HG03558 (cell line): Measurements from ENCODE around the gene SSC4D.
"Not testable (repeated sequence)": the region's sequence is repeated elsewhere in the genome, so short reads cannot be mapped to it uniquely, and the experiment has no call there.

Experiments used
- ATAC-seq: cut with Tn5 transposase; IDR thresholded peaks from one replicate; pipeline ENCODE4 v1.9.1; 2021; ENCODE audit warnings: moderate number of reproducible peaks; ENCODE audit not compliant: unreplicated experiment; ENCODE audit errors: extremely low read depth

SSC4D gene

DNA sequence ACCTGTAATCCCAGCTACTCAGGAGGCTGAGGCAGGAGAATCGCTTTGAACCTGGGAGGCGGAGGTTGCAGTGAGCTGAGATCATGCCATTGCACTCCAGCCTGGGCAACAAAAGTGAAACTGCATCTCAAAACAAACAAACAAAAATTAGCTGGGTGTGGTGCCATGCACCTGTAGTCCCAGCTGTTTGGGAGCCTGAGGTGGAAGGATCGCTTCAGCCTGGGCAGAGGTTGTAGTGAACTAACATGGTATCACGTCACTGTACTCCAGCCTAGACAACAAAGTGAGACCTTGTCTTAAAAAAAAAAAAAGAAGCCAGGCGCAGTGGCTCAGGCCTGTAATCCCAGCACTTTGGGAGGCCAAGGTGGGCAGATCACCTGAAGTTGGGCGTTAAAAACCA, 21.7 kb downstream of the SSC4D start:
- not testable (repeated sequence) for ATAC-seq

DNA sequence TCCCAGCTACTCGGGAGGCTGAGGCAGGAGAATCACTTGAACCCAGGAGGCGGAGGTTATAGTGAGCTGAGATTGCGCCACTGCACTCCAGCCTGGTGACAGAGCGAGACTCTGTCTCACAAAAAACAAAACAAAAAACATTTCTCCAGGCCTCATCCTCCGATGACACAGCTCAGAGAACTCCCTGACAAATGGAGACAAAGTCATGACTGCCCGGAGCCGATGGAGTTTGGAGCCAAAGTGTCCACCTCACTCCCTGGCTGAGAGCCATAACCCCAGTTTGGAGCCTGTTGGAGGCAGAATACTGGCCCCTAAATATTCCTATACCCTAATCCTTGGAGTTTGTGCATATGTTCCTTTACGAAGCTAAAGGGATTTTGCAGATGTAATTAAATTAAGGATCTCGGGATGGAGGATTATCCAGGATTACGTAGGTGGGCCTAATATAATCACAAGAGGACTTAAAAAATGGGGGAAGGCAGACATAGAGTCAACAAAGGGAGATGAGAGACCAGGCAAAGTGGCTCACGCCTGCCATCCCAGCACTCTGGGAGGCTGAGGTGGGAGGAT, 22.7 kb downstream of the SSC4D start:
- ATAC-seq: no peak

DNA sequence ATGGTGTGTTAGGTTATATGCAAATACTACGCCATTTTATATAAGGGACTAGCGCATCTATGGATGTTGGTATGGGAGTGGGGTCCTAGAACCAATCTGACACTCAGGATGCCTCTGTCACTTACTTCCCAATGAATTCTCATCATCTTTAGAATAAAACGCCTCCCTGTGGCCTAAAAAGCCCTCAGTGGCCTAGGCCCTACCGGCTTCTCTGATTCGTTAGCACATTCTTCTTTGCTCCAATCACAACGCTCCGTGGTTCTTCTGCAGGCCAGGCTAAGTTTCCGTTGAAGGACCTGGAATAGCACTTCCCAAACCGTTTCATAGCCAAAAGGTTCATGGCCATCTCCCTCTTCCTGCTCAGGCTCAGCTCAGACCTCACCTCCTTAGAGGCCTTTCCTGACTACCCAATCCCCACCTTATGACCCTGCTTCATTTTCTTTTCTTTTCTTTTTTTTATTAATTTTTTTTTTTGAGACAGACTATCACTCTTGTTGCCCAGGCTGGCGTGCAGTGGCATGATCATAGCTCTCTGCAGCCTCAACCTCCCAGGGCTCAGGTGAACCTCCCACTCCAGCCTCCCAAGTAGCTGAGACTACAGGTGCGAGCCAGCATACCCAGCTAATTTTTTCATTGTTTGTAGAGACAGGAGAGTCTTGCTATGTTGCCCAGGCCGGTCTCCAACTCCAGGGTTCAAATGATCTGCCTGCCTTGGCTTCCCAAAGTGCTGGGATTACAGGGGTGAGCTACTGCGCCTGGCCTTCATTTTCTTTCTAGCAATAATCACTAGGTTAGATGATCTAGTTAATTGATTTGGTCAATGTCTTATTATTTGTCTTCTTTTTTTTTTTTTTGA, 26.2 kb downstream of the SSC4D start:
- ATAC-seq: no peak

DNA sequence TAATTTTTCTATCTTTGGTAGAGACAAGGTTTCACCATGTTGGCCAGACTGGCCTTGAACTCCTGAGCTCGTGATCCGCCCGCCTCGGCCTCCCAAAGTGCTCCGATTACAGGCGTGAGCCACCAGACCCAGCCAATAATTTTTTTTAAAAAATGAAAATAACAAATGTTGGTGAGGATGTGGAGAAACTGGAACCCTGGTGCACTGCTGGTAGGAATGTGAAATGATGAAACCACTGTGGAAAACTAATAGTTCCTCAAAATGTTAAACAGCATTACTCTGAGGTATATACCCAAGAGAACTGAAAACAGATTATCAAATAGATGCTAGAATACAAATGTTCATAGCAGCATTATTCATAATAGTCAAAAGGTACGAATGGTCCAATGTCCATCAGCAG, 27.7 kb downstream of the SSC4D start:
- no peak for ATAC-seq

DNA sequence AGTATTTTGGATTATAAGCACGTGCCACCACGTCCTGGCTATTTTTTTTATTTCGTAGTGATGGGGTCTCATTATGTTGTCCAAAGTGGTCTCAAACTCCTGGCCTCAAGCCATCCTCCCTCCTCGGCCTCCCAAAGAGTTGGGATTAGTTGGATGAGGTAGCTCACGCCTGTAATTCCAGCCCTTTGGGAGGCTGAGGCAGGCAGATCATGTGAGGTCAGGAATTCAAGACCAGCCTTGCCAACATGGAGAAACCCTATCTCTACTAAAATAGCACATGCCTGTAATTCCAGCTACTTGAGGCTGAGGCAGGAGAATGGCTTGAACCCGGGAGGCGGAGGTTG, 28.9 kb downstream of the SSC4D start:
- ATAC-seq: no peak

DNA sequence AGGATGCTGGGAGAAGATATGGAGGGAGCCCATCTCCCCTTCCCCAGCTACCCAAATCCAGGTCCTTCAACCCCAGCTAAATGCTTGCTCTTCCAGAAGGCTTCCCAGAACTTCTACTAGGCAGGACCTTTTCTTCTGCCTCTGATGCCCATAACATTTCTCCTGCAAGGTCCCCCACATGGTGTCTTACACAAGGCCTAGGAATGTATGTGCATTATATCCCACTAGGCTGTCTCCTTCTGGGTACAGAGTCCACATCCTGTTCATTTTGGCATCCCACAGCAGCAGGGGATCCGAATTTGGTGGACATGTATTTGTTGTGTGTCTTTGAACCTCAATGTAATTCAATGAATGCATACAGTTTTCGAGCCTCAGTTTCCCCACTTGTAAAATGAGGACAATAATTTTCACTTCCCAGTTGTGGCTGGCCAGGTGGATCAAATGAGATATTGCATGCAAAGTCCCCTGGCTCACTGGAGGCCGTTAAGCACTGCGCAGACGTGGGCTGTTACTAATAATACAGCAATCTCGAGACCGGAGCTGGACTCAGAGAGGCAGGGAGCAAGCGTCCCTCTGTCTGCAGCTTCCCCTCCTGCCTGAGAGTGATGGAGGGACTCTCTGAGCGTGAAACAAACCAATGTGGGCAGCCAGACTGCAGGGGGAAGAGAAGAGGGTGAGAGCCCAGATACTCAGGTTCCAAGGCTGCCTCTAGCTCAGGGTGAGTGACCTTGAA, 32.1 kb downstream of the SSC4D start:
- ATAC-seq: no peak

DNA sequence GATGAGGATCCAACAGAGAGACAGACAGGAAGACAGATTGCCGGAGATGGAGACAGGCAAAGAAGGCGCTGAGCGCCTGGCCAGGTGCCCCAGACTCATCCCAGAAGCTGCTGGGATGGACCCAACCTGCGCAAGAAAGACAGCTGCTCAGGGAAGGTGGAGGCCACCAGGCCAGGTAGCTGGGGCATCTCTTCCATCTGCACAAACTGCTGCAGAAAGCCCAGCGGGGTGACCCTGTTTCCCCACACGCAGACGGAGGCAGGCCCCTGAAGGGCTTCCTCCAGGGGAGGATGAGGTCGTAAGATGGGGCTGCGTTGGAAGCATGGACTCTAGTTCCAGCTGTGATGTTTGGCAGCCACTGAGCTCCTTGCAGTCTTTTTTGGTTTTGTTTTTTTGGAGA, 34.2 kb downstream of the SSC4D start:
- ATAC-seq: no peak

DNA sequence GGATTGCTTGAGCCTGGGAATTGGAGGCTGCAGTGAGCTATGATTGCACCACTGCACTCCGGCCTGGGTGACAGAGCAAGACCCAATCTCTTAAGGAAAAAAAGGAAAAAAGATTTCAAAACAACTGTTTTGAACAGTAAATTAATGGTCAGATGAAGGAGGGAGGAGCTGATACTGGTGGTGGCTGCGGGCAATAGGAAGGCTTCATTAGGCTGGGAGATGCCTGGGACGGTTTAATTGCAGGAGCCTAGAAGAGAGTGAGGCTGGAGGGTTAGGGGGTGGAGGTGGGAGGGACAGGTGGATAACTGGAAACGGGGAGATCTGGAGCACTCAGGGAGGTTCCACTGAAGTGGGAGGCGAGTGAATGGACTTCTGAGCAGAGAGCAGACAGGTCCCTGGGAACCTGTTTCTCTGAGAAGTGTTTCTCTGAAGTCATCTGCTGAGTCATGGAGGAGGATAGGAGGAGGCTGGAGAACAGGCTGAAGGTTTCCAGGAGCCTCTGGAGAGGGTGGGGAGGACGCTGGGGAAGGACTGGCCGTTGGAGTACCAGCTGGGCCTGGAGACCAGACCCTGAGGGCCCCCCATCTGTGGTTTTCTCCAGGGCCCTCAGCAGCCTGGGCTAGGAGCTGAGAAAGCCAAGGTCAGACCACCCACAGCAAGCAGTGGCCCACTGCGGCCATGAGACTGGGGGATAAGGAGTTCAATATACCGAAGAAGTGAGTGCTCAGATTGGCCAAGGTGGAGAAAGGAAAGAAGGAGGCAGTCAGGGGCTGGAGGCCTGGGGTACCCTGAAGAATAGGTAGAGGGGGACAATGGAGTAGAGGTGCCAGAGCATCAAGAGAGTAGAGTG, 36.3 kb downstream of the SSC4D start:
- no peak for ATAC-seq

DNA sequence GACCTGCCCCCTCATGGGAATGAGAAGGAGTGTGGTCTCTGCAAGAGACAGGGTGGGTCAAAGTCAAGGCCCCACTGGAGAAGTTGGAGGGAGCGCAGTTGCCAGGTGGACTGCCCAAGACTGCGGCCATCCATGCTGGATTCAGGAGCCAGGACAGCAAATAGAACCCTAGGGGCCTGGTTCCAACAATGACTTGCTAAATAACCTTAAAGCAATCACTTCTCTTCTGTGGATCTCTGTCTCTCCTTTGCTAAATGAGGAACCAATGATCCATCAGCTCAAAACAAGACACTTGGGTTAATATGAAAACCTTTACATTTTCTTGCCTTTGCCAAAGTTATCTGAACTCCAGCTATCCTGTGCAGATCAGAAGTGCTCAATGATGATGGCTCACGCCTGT, 38.1 kb downstream of the SSC4D start:
- no peak for ATAC-seq

DNA sequence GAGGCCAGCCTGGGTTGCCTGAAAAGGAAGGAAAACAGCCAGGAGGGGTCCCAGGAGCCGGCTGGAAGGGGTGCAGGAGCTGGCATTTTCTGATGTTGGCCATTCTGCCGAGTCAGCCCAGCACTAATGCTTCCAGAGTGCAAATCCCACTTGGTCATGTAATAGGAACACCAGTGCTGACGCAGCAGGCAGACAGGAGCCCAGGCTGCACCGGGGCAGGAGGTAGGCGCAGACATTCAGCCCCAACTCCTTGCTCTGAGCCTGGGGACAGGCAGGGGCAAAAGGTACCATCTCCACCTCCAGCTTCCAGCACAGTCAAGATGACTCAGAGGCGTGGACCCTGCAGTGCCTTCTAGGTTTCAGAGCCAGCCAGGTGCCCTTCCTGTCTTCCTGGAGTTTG, 40.5 kb downstream of the SSC4D start:
- ATAC-seq: no peak

DNA sequence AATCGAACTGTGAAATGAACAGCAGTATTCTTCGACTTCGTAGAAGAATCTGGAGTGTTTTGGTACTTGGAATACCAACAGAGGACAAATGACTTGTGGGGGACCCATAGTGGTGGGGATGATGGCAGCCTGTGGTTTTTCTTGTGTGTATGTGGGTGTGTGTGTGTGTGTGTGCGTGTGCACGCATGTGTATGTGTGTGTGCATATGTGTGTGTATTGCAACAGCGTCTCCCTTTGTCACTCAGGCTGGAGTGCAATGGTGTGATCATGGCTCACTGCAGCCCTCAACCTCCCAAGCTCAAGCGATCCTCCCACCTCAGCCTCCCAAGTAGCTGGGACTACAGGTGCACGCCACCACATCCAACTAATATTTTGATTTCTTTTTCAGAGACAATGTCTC, 41.3 kb downstream of the SSC4D start:
- no peak for ATAC-seq

DNA sequence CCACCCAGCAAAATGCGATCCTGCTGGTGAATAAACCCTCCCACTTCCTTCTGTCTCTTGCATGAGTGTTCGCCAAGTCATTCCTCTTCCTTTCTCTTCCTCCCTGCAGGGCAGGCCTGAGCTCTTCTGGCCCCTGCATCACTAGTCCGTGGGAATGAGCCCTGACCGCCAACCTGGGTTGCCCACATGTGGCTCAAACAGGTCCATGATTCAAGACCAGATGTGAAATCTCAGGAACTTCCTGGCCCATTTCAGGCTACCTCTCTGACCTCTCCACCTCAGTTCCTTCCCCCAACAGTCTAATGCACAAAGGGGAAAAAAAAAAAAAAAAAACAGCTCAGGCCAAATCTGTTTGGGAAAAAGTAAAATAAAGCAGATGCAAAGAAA, 45.3 kb downstream of the SSC4D start:
- ATAC-seq: no peak

DNA sequence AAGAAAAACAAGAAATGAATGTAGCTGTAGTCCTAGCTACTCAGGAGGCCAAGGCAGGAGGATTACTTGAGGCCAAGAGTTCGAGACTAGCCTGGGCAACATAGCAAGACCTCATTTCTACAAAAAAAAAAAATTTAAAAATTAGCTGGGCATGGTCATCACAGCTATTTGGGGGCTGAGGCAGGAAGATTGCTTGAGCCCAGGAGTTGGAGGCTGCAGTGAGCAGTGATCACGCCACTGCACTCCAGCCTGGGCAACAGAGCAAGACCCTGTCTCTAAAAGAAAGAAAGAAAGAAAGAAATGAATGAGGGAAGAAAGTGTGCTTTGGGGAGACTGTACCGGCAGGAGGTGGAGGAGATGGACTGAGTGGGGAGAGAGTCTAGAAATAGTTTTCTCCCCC, 45.7 kb downstream of the SSC4D start:
- ATAC-seq: not testable (repeated sequence)

DNA sequence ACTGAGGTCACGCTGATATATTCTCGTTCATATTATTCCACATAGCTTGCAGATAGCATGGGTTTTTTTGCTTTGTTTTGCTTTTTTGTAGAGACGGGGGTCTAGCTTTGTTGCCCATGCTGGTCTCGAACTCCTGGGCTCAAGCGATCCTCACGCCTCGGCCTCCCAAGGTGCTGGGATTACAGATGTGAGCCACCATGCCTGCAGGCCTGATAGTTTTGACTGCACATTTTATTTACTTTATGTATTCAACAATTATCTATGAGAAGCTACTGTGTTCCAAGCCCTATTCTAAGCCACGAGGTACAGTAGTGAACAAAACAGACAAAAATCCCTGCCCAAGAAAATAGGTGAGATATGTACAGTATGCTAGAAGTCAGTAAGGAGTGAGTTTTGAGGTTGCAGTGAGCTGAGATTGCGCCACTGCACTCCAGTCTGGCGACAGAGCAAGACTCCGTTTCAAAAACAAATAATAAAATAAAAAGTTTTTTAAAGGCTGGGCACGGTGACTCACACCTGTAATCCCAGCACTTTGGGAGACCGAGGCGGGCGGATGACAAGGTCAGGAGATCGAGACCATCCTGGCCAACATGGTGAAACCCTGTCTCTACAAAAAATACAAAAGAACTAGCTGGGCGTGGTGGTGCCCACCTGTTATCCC, 49.4 kb downstream of the SSC4D start:
- no peak for ATAC-seq

DNA sequence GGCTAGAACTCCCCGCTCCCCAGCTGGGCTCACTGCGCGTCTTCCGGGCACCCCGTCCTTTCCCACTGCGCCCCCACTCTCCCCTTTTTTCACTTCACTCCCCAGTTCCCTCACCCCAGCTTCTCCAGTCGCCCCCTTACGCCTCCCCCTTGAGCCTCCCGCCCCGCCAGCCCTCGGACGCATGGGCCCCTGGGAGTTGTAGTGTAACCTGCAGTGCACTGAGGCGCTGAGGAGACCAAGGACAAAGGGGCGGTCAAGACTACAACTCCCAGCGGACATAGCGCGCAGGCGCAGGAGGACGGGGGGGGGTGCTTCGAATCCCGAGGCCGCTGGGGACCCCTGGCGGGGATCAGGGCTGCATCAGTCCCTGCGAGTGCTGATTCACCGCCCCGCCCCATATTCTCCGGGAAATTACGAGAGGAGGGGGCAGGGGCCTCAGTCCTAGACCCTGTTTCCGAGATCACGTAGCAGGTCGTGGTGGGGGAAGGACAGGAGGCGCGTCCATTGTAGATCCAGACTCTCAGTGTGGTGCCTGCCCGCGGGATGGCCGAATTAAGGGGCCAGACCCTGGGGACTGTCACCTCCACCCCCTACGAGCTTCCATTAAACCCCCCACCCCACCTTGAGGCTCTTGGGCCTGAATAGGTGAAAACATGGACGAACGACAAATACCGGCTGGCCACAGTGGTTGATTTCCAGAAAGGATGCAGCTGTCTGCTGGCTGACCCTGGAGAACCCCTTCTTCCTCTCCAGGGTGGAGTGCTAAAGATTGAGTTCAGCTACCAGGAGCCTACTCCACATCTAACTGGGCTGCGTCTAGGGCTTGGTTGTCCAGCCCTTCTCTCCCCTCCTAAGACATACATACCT, 50.2 kb downstream of the SSC4D start:
- peak; percentile 82 for ATAC-seq

DNA sequence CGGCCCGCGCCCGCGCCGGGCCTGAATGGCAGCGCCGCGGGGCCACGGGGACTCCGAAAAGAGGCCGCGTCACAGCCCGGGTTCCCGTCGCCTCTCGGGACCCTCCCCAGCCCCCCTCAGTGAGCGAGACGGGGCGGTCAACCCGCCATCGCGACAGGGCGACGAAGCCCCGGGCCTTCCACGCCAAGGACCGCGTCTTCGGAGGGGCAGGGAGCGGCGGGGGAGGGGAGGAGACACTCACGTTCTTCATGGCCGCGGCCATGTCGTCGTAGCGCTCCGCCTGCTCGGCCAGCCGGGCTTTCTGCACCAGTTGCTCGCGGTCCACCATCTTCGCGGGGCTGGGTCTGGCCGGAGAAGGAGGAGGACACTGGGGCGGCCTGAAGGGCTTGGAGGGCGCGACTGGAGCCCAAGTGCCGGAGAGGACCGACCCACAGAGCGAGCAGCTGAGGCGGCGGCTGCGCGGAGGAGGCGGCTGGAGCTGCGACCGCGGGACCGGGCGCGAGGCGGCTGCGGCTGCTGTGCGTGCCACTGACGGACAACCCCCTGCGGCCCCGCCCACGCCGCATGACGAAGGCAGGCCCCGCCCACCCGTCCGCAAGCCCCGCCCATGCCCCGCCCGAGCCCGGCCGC, 50.9 kb downstream of the SSC4D start, which contains the start of gene YWHAG:
YWHAG (minus strand) TSS at position 511 of the 630 bp plus-strand sequence; CDS start at position 328, 183 bp downstream.
- ATAC-seq: peak; percentile 43

DNA sequence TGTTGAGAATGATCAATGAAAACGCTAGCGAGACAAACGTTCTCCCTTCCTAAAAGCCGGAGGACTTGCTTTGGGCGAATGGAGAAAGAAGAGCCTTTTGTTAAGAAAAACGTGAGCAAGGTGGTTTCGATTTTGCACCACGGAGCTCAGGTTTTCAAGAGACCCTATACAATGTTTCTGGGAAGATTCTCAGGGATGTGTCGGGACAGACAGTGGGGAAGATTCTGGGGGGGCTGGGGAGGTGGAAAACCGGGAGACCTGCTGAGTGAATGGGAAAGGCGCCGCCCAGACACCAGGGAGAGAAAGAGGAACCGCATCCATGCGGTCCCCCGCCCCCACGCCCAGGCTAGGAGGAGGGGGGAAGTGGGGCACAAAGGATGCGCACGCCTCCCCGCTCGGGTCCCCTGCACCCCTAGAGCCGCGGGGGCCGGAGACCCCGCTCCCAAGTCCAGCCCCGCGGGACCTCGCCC, 51.5 kb downstream of the SSC4D start:
- peak; percentile 2 for ATAC-seq

DNA sequence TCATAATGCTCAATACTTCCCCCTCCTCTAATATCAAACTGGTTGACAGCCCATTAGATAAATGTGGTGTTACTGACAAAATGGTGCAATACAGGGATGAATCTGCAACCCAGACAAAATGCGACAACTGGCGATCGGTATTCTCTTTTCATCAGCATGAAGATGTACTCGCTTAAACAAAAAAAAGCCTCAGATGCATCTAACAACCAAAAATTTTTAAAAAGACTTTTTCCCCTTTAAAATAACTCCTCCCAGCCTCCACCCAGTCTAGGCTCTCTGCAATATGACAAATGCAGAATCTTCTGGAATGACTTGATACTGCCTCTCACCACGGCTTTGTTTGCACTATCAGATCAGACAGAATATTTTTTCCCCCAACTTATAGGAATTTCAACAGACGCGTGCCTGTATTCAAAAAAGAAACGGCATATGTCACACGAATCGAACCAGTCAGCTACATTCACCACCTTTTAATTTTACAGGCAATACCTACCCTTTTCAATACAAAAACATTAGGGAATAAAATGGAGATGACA, 52.0 kb downstream of the SSC4D start:
- no peak for ATAC-seq
